B cell (primary cell): ENCODE data around the gene PC. TPM values are rescaled to one million over a fixed set of nuclear protein-coding genes. Genes with fewer than 3 reads are reported as not detected.
"Not testable (repeated sequence)": the region's sequence is repeated elsewhere in the genome, so short reads cannot be mapped to it uniquely, and the experiment has no call there.

Experiments used
- ATAC-seq: fragments of 200-7000 bp; cut with Tn5 transposase; one replicate; pipeline ENCODE4 v1.10.0; 2021; ENCODE audit warnings: low read depth, mild to moderate bottlenecking, moderate number of reproducible peaks, moderate library complexity
- CTCF ChIA-PET: fragments of 350-600 bp; sonication (Branson Sonifier 250); formaldehyde crosslinking; loops from one replicate; lab custom pipeline; 2021; ENCODE audit warnings: antibody characterized with exemption, inconsistent platforms; lab: Charles Lee
- POLR2A ChIA-PET: fragments of 350-600 bp; sonication (Branson Sonifier 250); formaldehyde crosslinking; loops from one replicate; lab custom pipeline; 2021; ENCODE audit warnings: antibody characterized with exemption; lab: Charles Lee
- DNase-seq: peaks from one replicate; pipeline ENCODE4 v3.0.0; 2013
- H2AFZ ChIP-seq: 2 replicates; pipeline ENCODE4 v1.6.1; 2012; ENCODE audit warnings: mild to moderate bottlenecking, low read depth, low read length; ENCODE audit not compliant: insufficient read depth, poor library complexity, severe bottlenecking
- H3K27ac ChIP-seq, 2 donors: 1 replicate in 1 of 2; 2 replicates in 1 of 2; pipeline ENCODE4 v1.5.1; 2012 to 2013; ENCODE audit warnings: low read length in 2 of 2, mild to moderate bottlenecking in 2 of 2, moderate library complexity in 1 of 2
- H3K27me3 ChIP-seq, 4 experiments: fragments of 200-600 bp in 1 of 4; sonication (generic) in 1 of 4; replicated peaks in 1 of 4; 1 replicate in 2 of 4; 2 replicates in 2 of 4; pipeline versions ENCODE4 v1.6.1 to v1.7.0; 2013 to 2016; ENCODE audit warnings: low read length in 3 of 4, mild to moderate bottlenecking in 2 of 4, mixed read lengths in 1 of 4, moderate library complexity in 1 of 4; ENCODE audit not compliant: insufficient read depth in 4 of 4, control insufficient read depth in 3 of 4; ENCODE audit errors: control extremely low read depth in 1 of 4
- H3K36me3 ChIP-seq, 2 experiments: replicated peaks in 1 of 2; 1 replicate in 1 of 2; 2 replicates in 1 of 2; pipeline versions ENCODE4 v1.6.1 to v1.7.1; 2013; ENCODE audit warnings: low read length in 1 of 2; ENCODE audit not compliant: insufficient read depth in 2 of 2, control insufficient read depth in 1 of 2; ENCODE audit errors: control extremely low read depth in 1 of 2, extremely low read depth in 1 of 2
- H3K4me1 ChIP-seq, 2 donors: fragments of 200-600 bp in 1 of 2; sonication (generic) in 1 of 2; 1 replicate in 1 of 2; 2 replicates in 1 of 2; pipeline versions ENCODE4 v1.5.1 to v1.6.1; 2013 to 2017; ENCODE audit warnings: low read length in 2 of 2; ENCODE audit not compliant: control insufficient read depth in 2 of 2, insufficient read depth in 2 of 2
- H3K4me2 ChIP-seq: replicated peaks from 2 replicates; pipeline ENCODE3; 2012; ENCODE audit warnings: mild to moderate bottlenecking, low read depth, low read length; ENCODE audit not compliant: poor library complexity, severe bottlenecking
- H3K4me3 ChIP-seq, 5 experiments: fragments of 200-600 bp in 1 of 5; sonication (generic) in 1 of 5; 1 replicate in 3 of 5; 2 replicates in 2 of 5; pipeline versions ENCODE4 v1.5.1 to v1.7.0; 2011 to 2016; ENCODE audit warnings: low read length in 4 of 5, mild to moderate bottlenecking in 4 of 5, low read depth in 2 of 5, control low read depth in 1 of 5, moderate library complexity in 1 of 5; ENCODE audit not compliant: insufficient read depth in 1 of 5; ENCODE audit errors: control extremely low read depth in 1 of 5, extremely low read depth in 1 of 5
- H3K79me2 ChIP-seq: fragments of 200-600 bp; sonication (generic); one replicate; pipeline ENCODE4 v1.6.0; 2016; ENCODE audit warnings: low read length; ENCODE audit not compliant: control insufficient read depth, insufficient read depth
- H3K9ac ChIP-seq: fragments of 200-600 bp; sonication (generic); 2 replicates; pipeline ENCODE4 v1.6.1; 2017; ENCODE audit warnings: mild to moderate bottlenecking, low read length, moderate library complexity
- H3K9me3 ChIP-seq, 3 donors: one replicate each; pipeline versions ENCODE4 v1.6.1 to v1.7.1; 2013; ENCODE audit warnings: low read length in 2 of 3; ENCODE audit not compliant: control insufficient read depth in 2 of 3, insufficient read depth in 1 of 3; ENCODE audit errors: control extremely low read depth in 1 of 3
- H4K20me1 ChIP-seq: 2 replicates; pipeline ENCODE4 v1.6.0; 2012; ENCODE audit warnings: mild to moderate bottlenecking, low read length; ENCODE audit not compliant: insufficient read depth, control insufficient read depth, poor library complexity, severe bottlenecking
- H3K27ac Mint-ChIP-seq: one replicate; pipeline ENCODE4 v1.8.0; 2021; ENCODE audit warnings: mixed read lengths
- H3K27me3 Mint-ChIP-seq: one replicate; pipeline ENCODE4 v1.8.0; 2021; ENCODE audit warnings: mixed read lengths
- H3K4me1 Mint-ChIP-seq: one replicate; pipeline ENCODE4 v1.8.0; 2021; ENCODE audit warnings: mixed read lengths
- H3K4me3 Mint-ChIP-seq: one replicate; pipeline ENCODE4 v1.8.0; 2021; ENCODE audit warnings: mixed read lengths
- H3K9me3 Mint-ChIP-seq: one replicate; pipeline ENCODE4 v1.8.0; 2022; ENCODE audit warnings: mixed read lengths; ENCODE audit not compliant: insufficient read depth
- CTCF ChIP-seq: fragments of 200-600 bp; IDR thresholded peaks from one replicate; pipeline ENCODE4 v1.8.0; 2022; ENCODE audit warnings: antibody characterized with exemption, mild to moderate bottlenecking
- EZH2 ChIP-seq: IDR thresholded peaks from 2 replicates; pipeline ENCODE4 v1.6.1; 2012; ENCODE audit warnings: borderline replicate concordance, low read depth, mild to moderate bottlenecking, moderate library complexity, low read length; ENCODE audit not compliant: insufficient read depth, poor library complexity, severe bottlenecking
- WGBS: methylation state at CpG from one replicate; pipeline ENCODE4 v1.1.5; 2013; ENCODE audit warnings: missing lambda C conversion rate; ENCODE audit not compliant: insufficient coverage; 5-methylcytosine and 5-hydroxymethylcytosine counted together
- intact Hi-C: fragments of 100-400 bp; cut with micrococcal nuclease; formaldehyde crosslinking; loops from one replicate; pipeline ENCODE4 v1.10.0; 2022
- polyA plus RNA-seq: library from polyadenylated mRNA; depleted of rRNA; stranded (reverse); fragments of >200 nt; gene quantifications from 2 replicates; pipeline ENCODE4 v1.2.3, GENCODE V29; 2012
- total RNA-seq, 2 donors: library from RNA; stranded (reverse); fragments of 120-200 nt in 1 of 2; gene quantifications; 1 replicate in 1 of 2; 2 replicates in 1 of 2; pipeline versions ENCODE4 v1.2.3 to v1.2.4, GENCODE V29; 2013 to 2022

Gene PC
- total and polyA plus RNA-seq, 2 donors (not counting 1 experiment from before 2014, with no cell fraction given), result 1.5 to 4.4 TPM

GRCh38 chr11:66962247-66962646 lies 4.1 kb upstream of the PC start:
- H3K36me3 ChIP-seq, result no peaks in the 10 kb centered on the region
- no peaks in the 10 kb centered on the region for H3K79me2 ChIP-seq
- ChIA-PET POLR2A (no interaction called here), CTCF (interaction anchor here (0.7 kb wide), 1 partner anchor 66 kb away, joined by 3 read pairs; no protein-coding TSS in a partner anchor)
- 80% methylated on average over 2 of the region's 2 CpGs for WGBS
- peaks cover 0 to 14% (median 0%) of the 10 kb centered on the region in 3 donors for H3K9me3 ChIP-seq
- Mint-ChIP-seq H3K27ac (no peak overlapping the region), H3K4me1 (peaks cover 14% of the 10 kb centered on the region), H3K4me3 (no peak overlapping the region), H3K9me3 (no peaks in the 10 kb centered on the region), H3K27me3 (peaks cover 11% of the 10 kb centered on the region)
- no peak overlapping the region for H2AFZ ChIP-seq
- intact Hi-C loops, result no loop called here
- no peak overlapping the region for H3K27ac ChIP-seq
- no peaks in the 10 kb centered on the region for H4K20me1 ChIP-seq
- DNase-seq (no peak), ATAC-seq (no peak)
- H3K27me3 ChIP-seq, result peaks cover 0 to 4% (median 1%) of the 10 kb centered on the region in 4 experiments
- no peak overlapping the region for H3K4me3 ChIP-seq
- H3K4me1 ChIP-seq, result peaks cover 12 to 16% of the 10 kb centered on the region in 2 donors
- H3K4me2 ChIP-seq, result no peak overlapping the region
- H3K9ac ChIP-seq, result no peak overlapping the region
- TF ChIP-seq EZH2 (no peak), CTCF (no peak)

- H3K9ac ChIP-seq, H2AFZ ChIP-seq, H4K20me1 ChIP-seq, DNase-seq, H3K4me3 Mint-ChIP-seq, H3K27ac Mint-ChIP-seq, H3K9me3 Mint-ChIP-seq, H3K4me3 ChIP-seq, ATAC-seq, H3K36me3 ChIP-seq, CTCF ChIA-PET, H3K79me2 ChIP-seq, H3K27me3 ChIP-seq, H3K27ac ChIP-seq, H3K4me2 ChIP-seq, POLR2A ChIA-PET, intact Hi-C loops: not testable (repeated sequence)
- Histone ChIP-seq H3K9me3 (peaks cover 0 to 15% (median 0%) of the 10 kb centered on the region in 3 donors), H3K4me1 (peaks cover 12 to 20% of the 10 kb centered on the region in 2 donors)
- WGBS, result no CpG with 5 or more reads among the region's 5 CpGs
- Mint-ChIP-seq H3K4me1 (peaks cover 17% of the 10 kb centered on the region), H3K27me3 (peaks cover 11% of the 10 kb centered on the region)
These were observed 3.6 kb upstream of the PC start for GRCh38 chr11:66961691-66962213.
